Body of pancreas (tissue), 4 donors: Measurements from ENCODE around the gene SLC26A6.

Experiments
- CTCF ChIP-seq, 7 experiments: fragments of 450-650 bp in 4 of 7; fragments of 200-600 bp in 3 of 7; sonication (generic) in 3 of 7; IDR thresholded peaks; one replicate each; pipeline ENCODE4 v1.5.1; 2016 to 2019; ENCODE audit warnings: antibody characterized with exemption in 7 of 7
- POLR2A ChIP-seq, 3 donors: fragments of 450-650 bp; IDR thresholded peaks; one replicate each; pipeline ENCODE4 v1.6.1; 2016; ENCODE audit warnings: antibody characterized with exemption in 3 of 3, mild to moderate bottlenecking in 2 of 3

DNA sequence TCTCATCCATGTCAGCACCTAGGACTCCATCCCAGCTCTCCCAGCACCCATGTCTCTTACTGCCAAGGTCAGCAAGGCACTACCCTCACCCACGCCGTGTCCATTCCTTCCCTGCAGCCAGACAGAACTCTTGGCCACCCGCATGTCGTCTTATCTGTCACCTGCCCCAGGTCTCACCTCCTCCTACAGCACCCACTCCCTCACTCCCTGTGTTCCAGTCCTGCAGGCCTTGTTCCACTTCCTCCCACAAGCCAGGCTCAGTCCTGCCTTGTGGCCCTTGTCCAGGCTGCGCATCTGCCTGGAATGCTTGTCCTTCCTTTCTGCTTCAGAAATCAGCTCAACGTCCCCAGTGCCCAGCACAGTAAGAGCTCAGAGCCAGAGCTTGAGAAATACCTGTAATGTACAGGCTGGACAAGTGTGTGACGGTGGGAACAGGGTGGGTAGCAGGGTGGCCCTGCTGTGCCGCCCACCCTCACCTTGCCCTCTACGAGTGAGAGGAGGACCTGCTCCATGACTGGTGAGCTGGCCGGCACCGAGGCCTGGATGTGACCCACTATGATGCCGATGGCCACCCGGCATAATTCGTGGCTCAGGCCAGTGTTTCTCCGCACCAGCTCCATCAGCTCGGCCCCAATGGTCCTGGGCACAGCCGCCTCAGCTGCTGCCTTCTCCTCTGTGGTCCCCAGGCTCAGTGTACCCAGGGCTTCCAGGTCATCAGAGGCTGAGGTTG lies 45.7 kb upstream of the SLC26A6 start:
- TF ChIP-seq CTCF (IDR thresholded peaks at IDR 0.05) = no peak
- TF ChIP-seq POLR2A (IDR thresholded peaks at IDR 0.05) = no peak
